Measurements from ENCODE around the gene FEZ2.

GRCh38 chr2:36559221-36559942, 38.6 kb downstream of the FEZ2 start:
- no peak for TF ChIP-seq PATZ1 (CRISPR knock-in tag; IDR thresholded peaks at IDR 0.05; ENCODE audit: borderline replicate concordance)
- TF ChIP-seq ARNTL (CRISPR knock-in tag; IDR thresholded peaks at IDR 0.05; ENCODE audit: borderline replicate concordance, low read depth): no peak
- TF ChIP-seq ZNF70 (CRISPR knock-in tag; IDR thresholded peaks at IDR 0.05): no peak
- TF ChIP-seq ZFP30 (CRISPR knock-in tag; IDR thresholded peaks at IDR 0.05): no peak
